Right renal cortex interstitium (tissue), 3 donors: ENCODE results near the gene EXOC3L4. TPM values are rescaled to one million over a fixed set of nuclear protein-coding genes. Genes with fewer than 3 reads are reported as not detected.
"Not testable (repeated sequence)": the region's sequence is repeated elsewhere in the genome, so short reads cannot be mapped to it uniquely, and the experiment has no call there.

ENCODE experiments used
- DNase-seq, 3 donors: peaks; one replicate each; pipeline ENCODE4 v3.0.0-alpha.2; 2013; ENCODE audit warnings: low read depth in 3 of 3, low spot score in 2 of 3
- polyA plus RNA-seq, 3 donors: library from polyadenylated mRNA; unstranded; fragments of 120-200 nt; gene quantifications; one replicate each; pipeline ENCODE4 v1.2.1, GENCODE V29; 2013; ENCODE audit not compliant: insufficient read length in 3 of 3

EXOC3L4 gene
- polyA plus RNA-seq, 3 donors: 1.4 to 2.8 (median 2.0) TPM

GRCh38 chr14:103118018-103118662 is 23.6 kb downstream of the EXOC3L4 start:
- DNase-seq: no peak

DNA sequence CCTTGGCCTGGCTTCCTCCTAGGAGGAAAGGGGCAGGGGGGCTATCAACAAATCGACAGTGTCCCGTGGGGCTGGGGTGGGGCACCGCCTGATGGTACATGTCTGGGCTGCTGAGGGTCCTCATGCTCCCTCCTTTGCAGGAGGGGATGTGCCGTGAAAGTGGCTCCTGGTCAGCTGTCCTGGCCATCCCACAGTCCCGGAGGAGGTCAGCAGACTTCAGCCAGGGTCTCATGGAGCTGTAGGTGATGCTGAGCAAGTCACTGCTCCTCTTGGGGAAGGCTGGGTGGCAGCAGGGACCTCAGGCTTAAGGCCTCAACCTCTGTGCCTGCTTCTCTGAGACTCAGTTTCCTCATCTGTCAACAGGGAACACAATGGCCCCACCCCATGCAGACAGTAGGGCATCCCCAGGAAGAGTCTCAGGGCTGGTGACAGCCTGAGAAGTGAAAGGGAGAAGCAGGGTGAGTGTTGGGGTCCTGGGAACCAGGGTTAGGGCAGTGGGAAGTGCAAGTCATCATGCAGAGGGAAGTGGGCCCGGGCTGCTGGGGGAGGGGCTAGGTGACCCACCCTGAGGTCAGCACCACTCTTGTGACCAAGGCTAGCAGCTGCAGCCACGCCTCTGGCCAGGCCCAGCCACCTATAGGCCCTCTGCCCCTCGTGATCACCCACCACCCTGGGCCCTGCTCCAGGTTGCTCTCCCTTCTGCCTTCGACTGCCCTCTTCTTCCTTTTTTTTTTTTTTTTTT is 24.3 kb downstream of the EXOC3L4 start:
- no peak for DNase-seq

- DNase-seq: not testable (repeated sequence)
These were observed 25.0 kb downstream of the EXOC3L4 start for GRCh38 chr14:103119527-103119926.

DNA sequence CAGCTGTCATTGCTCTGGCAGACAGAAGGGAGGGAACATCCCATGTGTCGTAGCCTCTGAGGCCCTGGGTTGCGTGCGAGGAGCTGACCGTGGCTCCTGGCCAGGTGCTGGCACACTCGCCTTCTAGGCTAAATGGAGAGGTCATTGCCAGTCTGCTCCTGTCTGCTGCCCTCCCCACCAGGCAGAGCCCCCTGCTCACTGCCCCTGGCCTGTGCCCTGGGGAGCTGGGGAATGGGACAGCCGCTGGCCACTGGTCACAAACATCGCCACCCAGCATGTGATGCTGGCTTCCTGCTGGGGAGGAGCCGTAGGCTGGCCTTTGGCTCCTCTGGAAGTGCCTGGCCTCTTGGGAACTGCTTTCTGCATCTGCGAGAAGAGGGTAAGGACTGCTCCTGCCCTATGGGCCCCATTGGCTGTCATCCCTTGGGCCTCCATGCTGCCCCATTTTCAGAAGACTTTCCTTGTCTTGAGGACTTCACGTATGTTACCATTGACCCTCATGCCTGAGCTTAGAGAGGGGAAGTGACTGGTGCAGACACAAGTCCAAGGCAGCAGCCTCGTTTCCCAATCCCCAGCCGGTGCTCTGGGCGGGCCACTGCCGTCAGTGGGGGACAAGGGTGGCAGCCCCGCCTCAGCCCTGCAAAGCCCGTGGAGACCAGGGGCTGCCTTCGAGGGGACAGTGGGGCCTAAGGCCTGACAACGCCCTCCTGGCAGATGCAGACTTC is 26.8 kb downstream of the EXOC3L4 start:
- DNase-seq: no peak

DNA sequence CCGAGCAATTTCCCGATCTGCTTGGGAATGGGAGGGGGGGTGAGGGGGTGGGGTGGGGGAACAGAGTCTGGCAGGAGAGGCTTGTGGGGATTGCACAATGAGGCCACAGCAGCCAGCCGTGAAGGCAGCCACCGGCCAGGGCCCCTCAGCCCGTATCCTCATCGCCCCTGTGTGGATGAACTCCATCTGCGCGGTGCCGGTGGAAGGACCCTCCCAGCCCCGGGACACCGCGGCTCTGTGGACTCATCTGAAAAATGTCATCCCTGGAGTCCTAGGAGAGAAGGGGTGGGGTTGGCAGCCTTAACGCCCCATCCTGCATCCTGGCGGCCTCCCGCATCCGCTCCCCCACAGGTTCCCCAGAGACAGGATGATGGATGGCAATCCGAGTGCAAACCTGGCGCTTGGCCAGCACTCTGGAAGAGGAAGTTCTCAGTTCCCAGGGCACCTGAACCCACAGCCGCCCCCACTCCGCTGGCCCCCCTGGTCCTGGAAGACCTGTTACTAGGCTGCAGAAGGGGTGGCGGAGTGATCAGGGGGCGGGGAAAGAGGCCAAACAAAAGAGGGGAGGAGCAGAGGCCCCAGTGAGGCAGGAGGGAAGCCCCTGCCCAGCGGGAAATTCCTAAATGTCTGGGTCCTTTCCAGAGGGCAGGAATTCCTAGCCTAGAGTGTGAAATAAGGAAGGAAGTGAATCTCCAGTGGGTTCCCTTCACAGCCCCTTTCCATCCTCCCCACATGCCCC is 27.5 kb downstream of the EXOC3L4 start:
- peak; percentile 72 to 93 (median 85) for DNase-seq

- no peak for DNase-seq
These were observed 28.0 kb downstream of the EXOC3L4 start for GRCh38 chr14:103122585-103122946.

DNA sequence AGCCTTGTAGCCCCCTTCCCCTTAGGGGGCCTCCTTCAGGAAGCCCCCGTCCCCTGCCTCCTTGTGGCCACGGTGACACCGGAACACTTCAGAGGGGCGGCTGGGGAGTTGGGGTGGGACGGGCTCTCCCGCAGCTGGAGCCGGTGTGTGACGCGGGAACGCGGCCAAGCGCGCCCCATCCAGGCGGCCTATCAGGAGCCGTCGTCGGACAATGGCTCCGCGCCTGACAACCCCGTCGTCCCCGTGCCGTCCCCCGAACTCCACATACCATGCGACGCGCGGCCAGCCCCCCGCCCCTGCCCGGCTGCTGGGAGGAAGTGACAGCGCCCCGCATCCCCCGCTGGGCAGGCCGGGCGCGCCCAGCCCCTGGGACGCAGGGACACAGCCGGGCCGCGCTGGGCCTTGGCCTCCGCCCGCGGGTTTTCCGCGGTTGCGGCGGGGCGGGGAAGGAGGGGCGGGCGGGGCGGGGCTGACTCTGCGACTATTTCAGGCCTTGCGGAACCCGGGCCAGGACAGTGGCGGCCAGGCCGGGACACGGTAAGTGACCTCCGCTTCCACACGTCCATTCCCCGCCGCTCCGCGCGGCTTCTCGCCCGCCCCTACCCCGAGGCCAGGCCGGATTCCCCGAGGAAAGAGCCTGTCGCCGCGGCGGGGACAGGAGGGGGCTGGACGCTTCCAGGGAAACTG is 28.6 kb downstream of the EXOC3L4 start, which contains the start of gene TNFAIP2:
TNFAIP2 (plus strand) TSS at position 515 of the 687 bp plus-strand sequence. CDS start 2,997 bp downstream, outside the sequence.
- no peak for DNase-seq

- DNase-seq: no peak
These were observed 29.3 kb downstream of the EXOC3L4 start for GRCh38 chr14:103123634-103124500.

- DNase-seq: no peak
These were observed 30.0 kb downstream of the EXOC3L4 start for GRCh38 chr14:103124501-103125001.

DNA sequence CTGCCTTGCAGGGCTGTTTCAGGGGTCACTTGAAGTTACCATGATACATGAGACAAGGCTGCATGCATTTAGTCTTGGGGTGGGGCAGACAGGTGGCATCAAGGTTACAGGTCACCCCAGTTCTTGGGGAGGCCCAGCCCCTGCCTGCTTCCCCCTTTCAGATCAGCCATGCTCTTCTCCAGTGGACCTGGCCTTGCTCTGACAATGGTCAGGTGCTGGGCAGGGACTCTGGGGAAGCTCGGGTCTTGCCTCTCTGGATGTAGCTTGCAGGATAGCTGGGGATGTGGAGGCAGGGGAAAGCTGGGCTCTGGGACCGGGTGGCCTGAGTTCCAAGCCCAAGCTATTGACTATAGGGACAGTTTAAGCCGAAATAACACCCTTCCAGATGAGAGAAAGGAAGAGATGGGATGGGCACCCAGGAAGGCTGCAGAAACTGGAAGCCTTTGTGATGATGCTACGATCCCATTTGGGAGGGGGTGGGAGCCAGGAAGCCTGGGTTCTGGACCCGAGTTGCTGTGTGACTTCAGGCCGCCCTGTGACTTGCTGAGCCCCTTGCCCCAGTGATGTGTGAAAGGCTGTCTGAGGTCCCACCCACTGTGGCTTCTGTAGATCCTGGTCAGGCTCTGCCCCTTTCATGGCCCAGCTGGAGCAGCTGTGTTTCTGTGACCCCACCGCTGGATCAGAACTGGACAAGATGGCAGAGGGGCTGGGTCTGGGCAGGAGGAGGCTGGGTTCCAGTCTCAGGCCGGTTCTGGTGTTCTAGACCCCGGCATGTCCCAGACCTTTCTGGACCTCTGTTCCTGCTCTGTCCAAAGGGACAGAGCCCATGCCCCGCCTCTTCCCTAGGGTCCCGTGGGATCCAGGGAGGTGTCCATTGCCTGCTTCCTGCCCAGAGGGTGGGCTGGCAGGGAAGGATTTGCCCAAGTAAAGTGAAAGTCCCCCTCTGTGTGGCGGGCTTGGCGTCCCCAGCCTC is 30.9 kb downstream of the EXOC3L4 start:
- DNase-seq: no peak

DNA sequence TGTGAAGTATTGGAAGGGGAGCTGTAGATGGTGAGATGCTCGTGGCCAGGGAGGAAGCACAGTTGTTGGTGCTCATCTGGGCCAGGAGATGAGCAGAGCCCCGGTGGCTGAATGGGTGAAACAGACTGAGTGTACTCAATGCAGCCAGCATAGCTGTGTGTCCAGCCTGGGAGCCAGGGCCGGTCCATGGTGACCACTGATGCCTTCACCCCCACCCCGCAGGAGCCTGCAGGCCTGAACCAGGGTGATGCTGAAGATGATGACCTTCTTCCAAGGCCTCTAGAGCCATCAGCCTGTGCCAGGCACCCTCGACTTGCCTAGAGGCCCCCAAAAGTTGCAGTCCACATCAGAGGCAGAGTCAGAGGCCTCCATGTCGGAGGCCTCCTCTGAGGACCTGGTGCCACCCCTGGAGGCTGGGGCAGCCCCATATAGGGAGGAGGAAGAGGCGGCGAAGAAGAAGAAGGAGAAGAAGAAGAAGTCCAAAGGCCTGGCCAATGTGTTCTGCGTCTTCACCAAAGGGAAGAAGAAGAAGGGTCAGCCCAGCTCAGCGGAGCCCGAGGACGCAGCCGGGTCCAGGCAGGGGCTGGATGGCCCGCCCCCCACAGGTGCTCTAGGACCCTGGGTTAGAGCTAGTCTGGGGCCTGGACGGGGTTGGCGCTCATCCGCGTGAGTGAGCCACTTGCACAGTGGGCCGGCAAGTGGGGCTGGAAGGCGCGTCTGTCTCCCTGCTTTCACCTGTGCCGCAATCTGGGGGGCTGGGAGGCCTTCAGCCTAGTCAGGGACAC is 31.8 kb downstream of the EXOC3L4 start:
- no peak for DNase-seq

GRCh38 chr14:103126873-103127304 is 32.4 kb downstream of the EXOC3L4 start:
- DNase-seq: no peak

GRCh38 chr14:103127356-103127755 is 32.8 kb downstream of the EXOC3L4 start:
- no peak for DNase-seq

- no peak for DNase-seq
These were observed 33.5 kb downstream of the EXOC3L4 start for GRCh38 chr14:103127861-103128598.

DNA sequence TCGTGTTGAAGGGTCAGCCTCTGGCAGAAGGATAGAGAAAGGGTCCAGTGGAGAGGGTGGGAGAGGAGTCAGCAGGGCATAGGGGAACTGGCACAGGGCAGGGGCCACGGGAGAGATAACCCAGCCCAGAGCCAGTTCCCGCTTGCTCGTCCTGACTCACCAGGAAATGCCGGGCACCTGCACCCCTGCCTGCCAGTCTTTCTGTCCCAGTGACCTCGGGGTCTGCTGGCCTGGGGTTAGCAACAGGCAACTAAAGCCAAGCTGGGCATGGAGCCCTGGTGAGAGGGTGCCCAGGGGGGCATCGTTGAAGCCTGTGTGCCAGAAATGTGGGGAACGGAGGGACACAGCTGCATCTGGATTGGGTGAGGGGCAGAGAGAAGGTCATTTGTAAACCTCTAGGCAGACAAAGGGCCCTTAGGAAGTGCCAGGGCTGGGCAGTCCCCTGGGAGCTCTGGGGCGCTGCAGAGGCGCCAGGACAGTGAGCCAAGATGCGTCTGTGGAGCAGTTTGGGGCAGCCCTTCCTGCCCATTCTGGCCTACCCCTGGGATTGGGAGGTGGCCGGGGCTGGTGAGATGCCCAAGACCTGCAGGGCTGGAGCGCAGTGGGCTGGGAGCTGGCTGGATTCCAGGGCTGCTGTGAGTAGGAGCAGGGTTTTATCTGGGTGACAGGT is 34.2 kb downstream of the EXOC3L4 start:
- no peak for DNase-seq
